ENCODE data around the gene TDO2.

The TDO2 gene

DNA sequence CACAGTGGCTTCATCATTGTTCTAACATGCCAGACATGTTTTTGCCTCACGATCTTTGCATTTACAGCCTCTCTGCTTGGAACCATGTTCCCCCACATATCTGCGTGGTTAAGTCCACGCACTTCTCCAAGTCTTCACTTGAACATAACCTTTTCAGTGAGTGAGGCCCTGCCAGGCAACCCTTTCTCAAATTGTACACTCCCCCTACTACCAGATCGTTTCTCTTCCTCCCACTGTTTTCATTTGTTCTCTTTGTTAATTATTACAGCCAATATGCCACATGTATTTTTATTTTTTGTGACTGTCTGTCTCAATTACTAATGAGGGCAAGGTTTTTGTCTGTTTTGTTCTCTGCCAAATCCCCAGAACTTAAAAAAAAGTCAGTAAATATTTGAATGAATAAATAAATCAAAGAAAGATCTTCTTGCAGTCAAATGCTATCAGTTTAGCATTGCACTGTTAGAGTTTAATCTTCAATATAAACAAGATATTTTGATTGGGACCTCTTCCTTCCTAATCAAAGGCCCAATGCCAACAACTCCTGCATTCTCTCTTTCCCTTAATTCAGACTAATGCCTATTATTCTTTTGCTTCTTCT lies 32.0 kb downstream of the TDO2 start:
- in situ Hi-C loops (cut with HindIII; ENCODE audit: low sequenced_read_pairs) = no loop called here
- DNase-seq (ENCODE audit: low read depth) = no peak
- TF ChIP-seq, protein P1, sequence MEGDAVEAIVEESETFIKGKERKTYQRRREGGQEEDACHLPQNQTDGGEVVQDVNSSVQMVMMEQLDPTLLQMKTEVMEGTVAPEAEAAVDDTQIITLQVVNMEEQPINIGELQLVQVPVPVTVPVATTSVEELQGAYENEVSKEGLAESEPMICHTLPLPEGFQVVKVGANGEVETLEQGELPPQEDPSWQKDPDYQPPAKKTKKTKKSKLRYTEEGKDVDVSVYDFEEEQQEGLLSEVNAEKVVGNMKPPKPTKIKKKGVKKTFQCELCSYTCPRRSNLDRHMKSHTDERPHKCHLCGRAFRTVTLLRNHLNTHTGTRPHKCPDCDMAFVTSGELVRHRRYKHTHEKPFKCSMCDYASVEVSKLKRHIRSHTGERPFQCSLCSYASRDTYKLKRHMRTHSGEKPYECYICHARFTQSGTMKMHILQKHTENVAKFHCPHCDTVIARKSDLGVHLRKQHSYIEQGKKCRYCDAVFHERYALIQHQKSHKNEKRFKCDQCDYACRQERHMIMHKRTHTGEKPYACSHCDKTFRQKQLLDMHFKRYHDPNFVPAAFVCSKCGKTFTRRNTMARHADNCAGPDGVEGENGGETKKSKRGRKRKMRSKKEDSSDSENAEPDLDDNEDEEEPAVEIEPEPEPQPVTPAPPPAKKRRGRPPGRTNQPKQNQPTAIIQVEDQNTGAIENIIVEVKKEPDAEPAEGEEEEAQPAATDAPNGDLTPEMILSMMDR (IDR thresholded peaks at IDR 0.05; ENCODE audit: low read depth, low read length, missing control alignments) = no peak
- no peak overlapping the region for H3K4me3 ChIP-seq (ENCODE audit: low read depth, low read length)

DNA sequence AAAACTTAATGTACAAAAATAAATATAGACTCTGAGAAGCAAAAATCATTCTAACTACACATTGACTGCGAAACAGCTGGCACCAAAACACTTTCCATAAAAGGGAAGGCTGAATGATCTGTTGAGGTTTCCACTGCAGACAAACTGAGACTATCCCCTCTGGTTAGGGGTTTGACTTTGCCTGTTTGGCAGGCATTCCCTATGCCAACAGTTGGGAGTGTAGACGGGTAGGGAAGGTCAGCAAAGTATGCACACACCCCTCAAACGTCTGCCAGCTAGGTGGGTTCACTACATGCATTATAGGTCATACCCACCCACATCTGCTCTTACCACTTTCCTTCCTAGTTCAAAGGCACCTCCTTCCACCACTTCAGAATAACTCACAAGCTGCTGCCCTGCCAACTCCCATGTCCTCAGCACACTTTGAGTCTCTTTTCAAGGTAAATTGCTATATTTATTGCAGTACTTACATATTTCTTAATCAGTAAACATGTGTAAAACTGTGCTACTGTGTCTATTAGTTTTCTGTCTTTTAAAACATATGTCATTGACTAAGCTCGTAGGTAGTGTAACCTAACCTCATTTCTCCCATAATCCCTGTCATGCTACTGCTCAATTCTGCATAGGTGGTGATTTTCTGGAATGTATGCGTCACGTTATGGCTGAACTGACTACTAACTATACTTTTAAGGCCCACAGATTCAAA lies 37.7 kb downstream of the TDO2 start:
- H3K4me3 ChIP-seq (ENCODE audit: low read depth, low read length) = no peak overlapping the region
- TF ChIP-seq, protein P1 (IDR thresholded peaks at IDR 0.05; ENCODE audit: low read depth, low read length, missing control alignments) = no peak
- DNase-seq (ENCODE audit: low read depth) = no peak
- in situ Hi-C loops (cut with HindIII; ENCODE audit: low sequenced_read_pairs) = no loop called here

DNA sequence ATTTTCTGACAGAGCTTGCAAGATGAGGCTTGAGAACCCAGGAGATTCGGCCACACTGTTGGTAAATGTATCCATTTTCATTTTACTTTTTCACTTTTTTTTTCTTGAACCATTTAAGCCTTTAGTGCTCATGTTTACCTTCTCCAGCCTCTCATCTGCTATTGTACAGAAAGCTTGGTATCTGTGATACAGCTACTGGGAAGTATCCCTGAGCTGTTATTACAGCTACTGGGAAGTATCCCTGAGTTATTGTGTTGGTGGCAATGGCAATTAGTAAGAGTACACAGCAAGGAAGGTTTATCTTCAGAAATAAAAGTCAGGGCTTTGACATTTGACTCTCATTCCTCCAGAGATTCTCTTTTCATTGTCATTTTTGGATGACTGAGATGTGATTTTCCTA lies 38.3 kb downstream of the TDO2 start:
- DNase-seq (ENCODE audit: low read depth) = no peak
- no peak overlapping the region for H3K4me3 ChIP-seq (ENCODE audit: low read depth, low read length)
- TF ChIP-seq, protein P1 (IDR thresholded peaks at IDR 0.05; ENCODE audit: low read depth, low read length, missing control alignments) = no peak
- in situ Hi-C loops (cut with HindIII; ENCODE audit: low sequenced_read_pairs) = no loop called here

DNA sequence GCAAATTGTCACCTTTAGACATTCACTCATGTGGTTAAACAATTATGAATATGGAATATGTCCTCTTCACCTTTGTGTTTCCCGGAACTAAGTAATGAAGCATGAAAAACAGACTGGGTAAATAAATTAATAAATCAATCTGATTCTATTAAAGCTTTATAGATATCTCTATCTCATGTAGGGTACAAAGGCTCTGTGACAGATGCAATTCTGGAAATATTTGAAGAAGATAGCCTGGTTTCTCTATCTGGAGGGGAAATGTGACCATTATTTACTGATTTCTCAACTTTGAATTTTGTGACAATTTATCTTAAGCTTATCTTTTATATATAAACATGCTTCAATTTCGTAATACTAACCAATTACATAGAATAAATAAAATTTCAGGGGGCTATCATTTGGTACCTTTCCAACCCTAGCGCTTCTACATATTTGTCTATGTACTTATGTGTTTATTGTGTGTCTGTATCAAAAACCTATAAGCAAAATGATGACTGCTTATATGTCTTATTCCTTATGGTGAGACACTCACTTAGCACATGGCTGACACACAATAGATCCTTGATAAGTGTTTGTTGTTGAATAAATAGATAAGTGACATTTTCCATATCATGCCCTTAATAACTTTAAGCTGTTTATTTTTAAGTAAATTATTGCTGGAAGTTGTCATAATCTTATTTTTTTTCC lies 40.3 kb downstream of the TDO2 start:
- no peak overlapping the region for H3K4me3 ChIP-seq (ENCODE audit: low read depth, low read length)
- TF ChIP-seq, protein P1 (IDR thresholded peaks at IDR 0.05; ENCODE audit: low read depth, low read length, missing control alignments) = no peak
- no peak for DNase-seq (ENCODE audit: low read depth)
- in situ Hi-C loops (cut with HindIII; ENCODE audit: low sequenced_read_pairs) = no loop called here

DNA sequence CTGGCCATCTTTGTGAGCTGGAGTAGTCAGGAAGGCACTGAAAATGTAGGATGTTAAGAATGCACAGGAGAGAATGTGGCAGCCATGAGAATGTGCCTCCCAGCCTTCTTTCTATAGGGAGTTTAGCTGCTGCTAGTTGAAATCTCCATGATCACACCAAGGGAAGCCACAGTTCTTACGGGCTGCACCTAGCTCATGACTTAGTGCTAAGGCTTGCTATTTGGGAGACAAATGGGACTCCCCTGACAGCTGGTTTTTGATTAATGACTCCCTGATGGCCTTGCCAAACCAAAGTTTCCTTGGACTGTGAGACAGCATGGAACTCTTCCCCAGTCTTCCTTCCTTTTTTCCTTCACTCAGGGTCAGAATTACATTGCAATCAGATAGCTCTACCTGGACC lies 41.0 kb downstream of the TDO2 start:
- no peak overlapping the region for H3K4me3 ChIP-seq (ENCODE audit: low read depth, low read length)
- TF ChIP-seq, protein P1 (IDR thresholded peaks at IDR 0.05; ENCODE audit: low read depth, low read length, missing control alignments) = no peak
- DNase-seq (ENCODE audit: low read depth) = no peak
- in situ Hi-C loops (cut with HindIII; ENCODE audit: low sequenced_read_pairs) = no loop called here

DNA sequence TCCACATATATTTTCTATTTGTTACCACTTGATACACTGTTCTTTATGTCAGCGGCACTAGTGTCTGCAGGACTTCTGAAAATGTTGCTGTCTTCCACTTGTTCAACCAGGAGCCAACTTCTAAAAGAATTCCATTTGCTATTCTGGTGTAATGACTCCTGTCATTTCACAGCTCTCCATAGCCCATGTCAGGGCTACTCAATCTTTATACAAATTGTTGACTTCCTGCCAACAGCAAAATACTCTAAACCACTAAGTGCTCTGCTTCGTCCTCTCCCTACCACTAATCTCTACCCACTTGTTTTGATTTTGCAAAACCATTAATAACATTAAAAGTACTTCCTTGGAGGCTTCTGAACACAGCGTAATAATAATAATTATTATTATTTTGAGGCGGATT lies 43.0 kb downstream of the TDO2 start:
- H3K4me3 ChIP-seq (ENCODE audit: low read depth, low read length) = no peak overlapping the region
- TF ChIP-seq, protein P1 (IDR thresholded peaks at IDR 0.05; ENCODE audit: low read depth, low read length, missing control alignments) = no peak
- no peak for DNase-seq (ENCODE audit: low read depth)
- in situ Hi-C loops (cut with HindIII; ENCODE audit: low sequenced_read_pairs) = no loop called here

Measured in astrocyte of the cerebellum (primary cell).